ENCODE results near the gene SLMAP.
"Not testable (repeated sequence)": the region's sequence is repeated elsewhere in the genome, so short reads cannot be mapped to it uniquely, and the experiment has no call there.

Gene SLMAP

GRCh38 chr3:57793737-57794187 lies 37.7 kb downstream of the SLMAP start:
- no peak overlapping the region for H3K27ac ChIP-seq (ENCODE audit: low read length)
- H3K4me1 ChIP-seq (ENCODE audit: control insufficient read depth, insufficient read depth, low read length) = no peaks in the 10 kb centered on the region
- DNase-seq (ENCODE audit: low read depth, low spot score) = no peak
- no peaks in the 10 kb centered on the region for H3K27me3 ChIP-seq (ENCODE audit: control insufficient read depth, insufficient read depth, low read length)
- no CpG with 5 or more reads among the region's 4 CpGs for WGBS (ENCODE audit: insufficient coverage, insufficient read length)
- no peaks in the 10 kb centered on the region for H3K36me3 ChIP-seq (ENCODE audit: control insufficient read depth, insufficient read depth, low read length)
- no peaks in the 10 kb centered on the region for H3K9me3 ChIP-seq (ENCODE audit: control insufficient read depth, insufficient read depth, low read length)
- no peak overlapping the region for H3K4me3 ChIP-seq (ENCODE audit: low read length)

- Histone ChIP-seq H3K27ac (ENCODE audit: low read length) (no peak overlapping the region), H3K4me3 (ENCODE audit: low read length) (no peak overlapping the region), H3K4me1 (ENCODE audit: control insufficient read depth, insufficient read depth, low read length) (no peaks in the 10 kb centered on the region), H3K36me3 (ENCODE audit: control insufficient read depth, insufficient read depth, low read length) (no peaks in the 10 kb centered on the region), H3K27me3 (ENCODE audit: control insufficient read depth, insufficient read depth, low read length) (no peaks in the 10 kb centered on the region), H3K9me3 (ENCODE audit: control insufficient read depth, insufficient read depth, low read length) (no peaks in the 10 kb centered on the region)
- no peak for DNase-seq (ENCODE audit: low read depth, low spot score)
- WGBS (ENCODE audit: insufficient coverage, insufficient read length) = no CpG with 5 or more reads among the region's 4 CpGs
Observed at GRCh38 chr3:57794501-57794900, 38.4 kb downstream of the SLMAP start.

- Histone ChIP-seq H3K27me3 (ENCODE audit: control insufficient read depth, insufficient read depth, low read length) (no peaks in the 10 kb centered on the region), H3K9me3 (ENCODE audit: control insufficient read depth, insufficient read depth, low read length) (no peaks in the 10 kb centered on the region), H3K27ac (ENCODE audit: low read length) (no peak overlapping the region), H3K36me3 (ENCODE audit: control insufficient read depth, insufficient read depth, low read length) (no peaks in the 10 kb centered on the region), H3K4me1 (ENCODE audit: control insufficient read depth, insufficient read depth, low read length) (no peaks in the 10 kb centered on the region), H3K4me3 (ENCODE audit: low read length) (no peak overlapping the region)
- WGBS (ENCODE audit: insufficient coverage, insufficient read length) = no CpG with 5 or more reads among the region's 6 CpGs
- no peak for DNase-seq (ENCODE audit: low read depth, low spot score)
Observed at GRCh38 chr3:57794951-57795350, 38.8 kb downstream of the SLMAP start.

- H3K4me1 ChIP-seq (ENCODE audit: control insufficient read depth, insufficient read depth, low read length) = peaks cover under 1% of the 10 kb centered on the region; the same call in 1 of the 2 replicates
Observed at GRCh38 chr3:57796261-57796660, 40.2 kb downstream of the SLMAP start.

GRCh38 chr3:57797701-57798487 lies 41.8 kb downstream of the SLMAP start:
- no peaks in the 10 kb centered on the region for H3K36me3 ChIP-seq (ENCODE audit: control insufficient read depth, insufficient read depth, low read length)
- no peaks in the 10 kb centered on the region for H3K27me3 ChIP-seq (ENCODE audit: control insufficient read depth, insufficient read depth, low read length)
- DNase-seq (ENCODE audit: low read depth, low spot score) = no peak
- H3K4me3 ChIP-seq (ENCODE audit: low read length) = no peak overlapping the region
- WGBS (ENCODE audit: insufficient coverage, insufficient read length) = no CpG with 5 or more reads among the region's 3 CpGs
- H3K27ac ChIP-seq (ENCODE audit: low read length) = no peak overlapping the region
- H3K4me1 ChIP-seq (ENCODE audit: control insufficient read depth, insufficient read depth, low read length) = peaks cover 1% of the 10 kb centered on the region; the same call in 1 of the 2 replicates
- no peaks in the 10 kb centered on the region for H3K9me3 ChIP-seq (ENCODE audit: control insufficient read depth, insufficient read depth, low read length)

More at GRCh38 chr3:57796261-57796660, 40.2 kb downstream of the SLMAP start:
- WGBS (ENCODE audit: insufficient coverage, insufficient read length) = no CpG with 5 or more reads among the region's 4 CpGs
- Histone ChIP-seq H3K27me3 (ENCODE audit: control insufficient read depth, insufficient read depth, low read length) (no peaks in the 10 kb centered on the region), H3K4me3 (ENCODE audit: low read length) (no peak overlapping the region), H3K9me3 (ENCODE audit: control insufficient read depth, insufficient read depth, low read length) (no peaks in the 10 kb centered on the region), H3K27ac (ENCODE audit: low read length) (no peak overlapping the region), H3K36me3 (ENCODE audit: control insufficient read depth, insufficient read depth, low read length) (no peaks in the 10 kb centered on the region)
- DNase-seq (ENCODE audit: low read depth, low spot score) = no peak

GRCh38 chr3:57803647-57804081 lies 47.6 kb downstream of the SLMAP start:
- no peak overlapping the region for H3K27ac ChIP-seq (ENCODE audit: low read length)
- H3K4me3 ChIP-seq (ENCODE audit: low read length) = no peak overlapping the region
- peaks cover 1% of the 10 kb centered on the region; the same call in 1 of the 2 replicates for H3K4me1 ChIP-seq (ENCODE audit: control insufficient read depth, insufficient read depth, low read length)
- WGBS (ENCODE audit: insufficient coverage, insufficient read length) = no CpG with 5 or more reads among the region's 3 CpGs
- no peaks in the 10 kb centered on the region for H3K36me3 ChIP-seq (ENCODE audit: control insufficient read depth, insufficient read depth, low read length)
- DNase-seq (ENCODE audit: low read depth, low spot score) = no peak
- H3K27me3 ChIP-seq (ENCODE audit: control insufficient read depth, insufficient read depth, low read length) = no peaks in the 10 kb centered on the region
- no peaks in the 10 kb centered on the region for H3K9me3 ChIP-seq (ENCODE audit: control insufficient read depth, insufficient read depth, low read length)

- H3K4me3 ChIP-seq (ENCODE audit: low read length) = no peak overlapping the region
- 0 out of 2 replicates have a peak, but pooled peaks cover 5% of the 10 kb centered on the region for H3K36me3 ChIP-seq (ENCODE audit: control insufficient read depth, insufficient read depth, low read length)
- WGBS (ENCODE audit: insufficient coverage, insufficient read length) = no CpG with 5 or more reads among the region's 1 CpG
- H3K27me3 ChIP-seq (ENCODE audit: control insufficient read depth, insufficient read depth, low read length) = no peaks in the 10 kb centered on the region
- H3K9me3 ChIP-seq (ENCODE audit: control insufficient read depth, insufficient read depth, low read length) = no peaks in the 10 kb centered on the region
- H3K27ac ChIP-seq (ENCODE audit: low read length) = no peak overlapping the region
- no peak for DNase-seq (ENCODE audit: low read depth, low spot score)
- peaks cover 8% of the 10 kb centered on the region for H3K4me1 ChIP-seq (ENCODE audit: control insufficient read depth, insufficient read depth, low read length)
Observed at GRCh38 chr3:57805266-57805665, 49.2 kb downstream of the SLMAP start.

GRCh38 chr3:57805674-57806073 lies 49.6 kb downstream of the SLMAP start:
- Histone ChIP-seq H3K36me3 (ENCODE audit: control insufficient read depth, insufficient read depth, low read length) (0 out of 2 replicates have a peak, but pooled peaks cover 5% of the 10 kb centered on the region), H3K27ac (ENCODE audit: low read length) (no peak overlapping the region), H3K4me1 (ENCODE audit: control insufficient read depth, insufficient read depth, low read length) (peaks cover 8% of the 10 kb centered on the region), H3K9me3 (ENCODE audit: control insufficient read depth, insufficient read depth, low read length) (no peaks in the 10 kb centered on the region), H3K4me3 (ENCODE audit: low read length) (no peak overlapping the region), H3K27me3 (ENCODE audit: control insufficient read depth, insufficient read depth, low read length) (no peaks in the 10 kb centered on the region)
- DNase-seq (ENCODE audit: low read depth, low spot score) = no peak
- WGBS (ENCODE audit: insufficient coverage, insufficient read length) = no CpG with 5 or more reads among the region's 1 CpG

- H3K27me3 ChIP-seq (ENCODE audit: control insufficient read depth, insufficient read depth, low read length); DNase-seq (ENCODE audit: low read depth, low spot score); H3K36me3 ChIP-seq (ENCODE audit: control insufficient read depth, insufficient read depth, low read length); H3K9me3 ChIP-seq (ENCODE audit: control insufficient read depth, insufficient read depth, low read length); H3K4me3 ChIP-seq (ENCODE audit: low read length); H3K27ac ChIP-seq (ENCODE audit: low read length); H3K4me1 ChIP-seq (ENCODE audit: control insufficient read depth, insufficient read depth, low read length): not testable (repeated sequence)
- no CpG with 5 or more reads among the region's 5 CpGs for WGBS (ENCODE audit: insufficient coverage, insufficient read length)
Observed at GRCh38 chr3:57806195-57806594, 50.1 kb downstream of the SLMAP start.

GRCh38 chr3:57808961-57809608 lies 53.0 kb downstream of the SLMAP start:
- H3K4me3 ChIP-seq (ENCODE audit: low read length) = no peak overlapping the region
- WGBS (ENCODE audit: insufficient coverage, insufficient read length) = no CpG with 5 or more reads among the region's 8 CpGs
- H3K9me3 ChIP-seq (ENCODE audit: control insufficient read depth, insufficient read depth, low read length) = no peaks in the 10 kb centered on the region
- no peak overlapping the region for H3K27ac ChIP-seq (ENCODE audit: low read length)
- DNase-seq (ENCODE audit: low read depth, low spot score) = no peak
- H3K36me3 ChIP-seq (ENCODE audit: control insufficient read depth, insufficient read depth, low read length) = 0 out of 2 replicates have a peak, but pooled peaks cover 5% of the 10 kb centered on the region
- H3K4me1 ChIP-seq (ENCODE audit: control insufficient read depth, insufficient read depth, low read length) = peaks cover 6% of the 10 kb centered on the region
- no peaks in the 10 kb centered on the region for H3K27me3 ChIP-seq (ENCODE audit: control insufficient read depth, insufficient read depth, low read length)

All from iPS DF 6.9 (cell line).